Caco-2 (cell line): Measurements from ENCODE around the gene PTK6. TPM values are rescaled to one million over a fixed set of nuclear protein-coding genes. Genes with fewer than 3 reads are reported as not detected.

ENCODE experiments used
- BruUV-seq: library from RNA; stranded (reverse); fragments of 400-500 nt; replicated peaks from 2 replicates; lab custom pipeline; 2021; lab: Mats Ljungman, UMichigan
- CTCF ChIA-PET: fragments of 300-600 bp; sonication (Branson Sonifier 250); formaldehyde crosslinking; loops from one replicate; lab custom pipeline; 2022; ENCODE audit warnings: antibody characterized with exemption; lab: Charles Lee
- POLR2A ChIA-PET: fragments of 300-600 bp; sonication (Branson Sonifier 250); formaldehyde crosslinking; loops from one replicate; lab custom pipeline; 2022; ENCODE audit warnings: antibody characterized with exemption; lab: Charles Lee
- DNase-seq, 2 experiments: peaks; one replicate each; pipeline versions ENCODE4 v3.0.0 to v3.0.0-alpha.2; 2020 to 2022
- H3K27me3 ChIP-seq: replicated peaks from 2 replicates; pipeline ENCODE4 v1.6.0; 2011; ENCODE audit warnings: low read length; ENCODE audit not compliant: control insufficient read depth, insufficient read depth
- H3K36me3 ChIP-seq: 2 replicates; pipeline ENCODE4 v1.5.1; 2011; ENCODE audit warnings: low read length; ENCODE audit not compliant: control insufficient read depth, insufficient read depth
- H3K4me1 ChIP-seq: fragments of 250-450 bp; sonication (Bioruptor Pico); 2 replicates; pipeline ENCODE4 v1.5.1; 2020; ENCODE audit warnings: mild to moderate bottlenecking
- H3K4me3 ChIP-seq: 2 replicates; pipeline ENCODE4 v1.5.1; 2011; ENCODE audit warnings: low read depth, mild to moderate bottlenecking, control low read depth, low read length
- H3K9me3 ChIP-seq: fragments of 250-450 bp; sonication (Bioruptor Pico); 2 replicates; pipeline ENCODE4 v1.5.1; 2020; ENCODE audit warnings: mild to moderate bottlenecking, moderate library complexity
- H3K27ac Mint-ChIP-seq: one replicate; pipeline ENCODE4 v1.8.0; 2022; ENCODE audit warnings: mixed read lengths; ENCODE audit not compliant: unreplicated experiment
- H3K27me3 Mint-ChIP-seq: one replicate; pipeline ENCODE4 v1.8.0; 2022; ENCODE audit warnings: mixed read lengths; ENCODE audit not compliant: insufficient read depth, unreplicated experiment
- H3K36me3 Mint-ChIP-seq: one replicate; pipeline ENCODE4 v1.8.0; 2022; ENCODE audit warnings: mild to moderate bottlenecking, mixed read lengths; ENCODE audit not compliant: insufficient read depth, unreplicated experiment
- H3K4me1 Mint-ChIP-seq: one replicate; pipeline ENCODE4 v1.8.0; 2022; ENCODE audit warnings: low read depth, mixed read lengths; ENCODE audit not compliant: unreplicated experiment
- H3K4me3 Mint-ChIP-seq: one replicate; pipeline ENCODE4 v1.8.0; 2022; ENCODE audit warnings: mild to moderate bottlenecking, moderate library complexity, mixed read lengths; ENCODE audit not compliant: unreplicated experiment
- H3K9me3 Mint-ChIP-seq: one replicate; pipeline ENCODE4 v1.8.0; 2022; ENCODE audit warnings: mixed read lengths; ENCODE audit not compliant: unreplicated experiment
- CTCF ChIP-seq, 2 experiments: fragments of 200-600 bp in 1 of 2; IDR thresholded peaks; 1 replicate in 1 of 2; 2 replicates in 1 of 2; pipeline versions ENCODE4 v1.5.1 to v1.8.0; 2011 to 2022; ENCODE audit warnings: antibody characterized with exemption in 1 of 2, control low read depth in 1 of 2, inconsistent platforms in 1 of 2, low read depth in 1 of 2, low read length in 1 of 2, mild to moderate bottlenecking in 1 of 2, moderate library complexity in 1 of 2; ENCODE audit not compliant: insufficient read depth in 1 of 2, severe bottlenecking in 1 of 2, unreplicated experiment in 1 of 2
- intact Hi-C: fragments of 100-400 bp; cut with micrococcal nuclease; formaldehyde crosslinking; loops from one replicate; pipeline ENCODE4 v1.10.0; 2022; ENCODE audit not compliant: unreplicated experiment
- total RNA-seq: library from RNA; stranded (reverse); gene quantifications from 2 replicates; pipeline ENCODE4 v1.2.3, GENCODE V29; 2022

PTK6 gene
- total RNA-seq, 1 experiment from 2014 or later: 0.64 TPM

- Histone ChIP-seq H3K27me3 (no peaks in the 10 kb centered on the region), H3K9me3 (no peaks in the 10 kb centered on the region), H3K4me1 (peaks cover 15% of the 10 kb centered on the region), H3K36me3 (no peaks in the 10 kb centered on the region), H3K4me3 (peak within 1 kb of the TSS; percentile 91)
- BruUV-seq: no TSS peak
- Mint-ChIP-seq H3K9me3 (no peaks in the 10 kb centered on the region), H3K36me3 (peaks cover 7% of the 10 kb centered on the region), H3K27me3 (peaks cover 3% of the 10 kb centered on the region), H3K4me3 (peak within 1 kb of the TSS; percentile 76), H3K27ac (peak within 1 kb of the TSS; percentile 83), H3K4me1 (no peaks in the 10 kb centered on the region)
- ChIA-PET CTCF (interaction anchor here (0.6 to 2.7 kb wide), 11 partner anchors 7 to 505 kb away, joined by 3 to 34 read pairs (median 4); partner anchors contain the start of genes GMEB2, OPRL1, PTK6 and RGS19), POLR2A (interaction anchor here (0.6 to 1.5 kb wide), 20 partner anchors 18 to 509 kb away, joined by 3 to 11 read pairs (median 5); partner anchors contain the start of genes ARFRP1, GMEB2, PPDPF and RTEL1)
- intact Hi-C loops: loop anchor here (5.0 kb wide), 1 partner anchor 37 kb away; the partner anchor contains the start of gene PTK6
- DNase-seq: peak; percentile 82 to 85
- no peak for TF ChIP-seq CTCF (IDR thresholded peaks at IDR 0.05; ENCODE audit: insufficient read depth in 1 of 2, low read depth in 1 of 2, low read length in 1 of 2, severe bottlenecking in 1 of 2, unreplicated experiment in 1 of 2)
Measured at GRCh38 chr20:63574156-63574828, 37.1 kb upstream of the PTK6 start, which contains the start of gene HELZ2. Gene HELZ2 (minus strand): TSS chr20:63574239. CDS start chr20:63572385, 1,854 bp downstream.

- no peaks in the 10 kb centered on the region for H3K27me3 Mint-ChIP-seq
- no peaks in the 10 kb centered on the region for H3K36me3 ChIP-seq
- peak in 1 of 2 experiments; percentile 52 for DNase-seq
- H3K4me3 Mint-ChIP-seq: peak overlapping the region; percentile 76
- H3K9me3 ChIP-seq: no peaks in the 10 kb centered on the region
- peaks cover 12% of the 10 kb centered on the region for H3K36me3 Mint-ChIP-seq
- ChIA-PET CTCF (interaction anchor here (0.6 to 2.7 kb wide), 8 partner anchors 8 to 506 kb away, joined by 3 to 34 read pairs (median 6); partner anchors contain the start of genes GMEB2, OPRL1, PTK6 and RGS19), POLR2A (interaction anchor here (0.6 to 1.5 kb wide), 12 partner anchors 19 to 292 kb away, joined by 3 to 11 read pairs (median 6); partner anchors contain the start of genes GMEB2 and PPDPF)
- intact Hi-C loops: loop anchor here (5.0 kb wide), 1 partner anchor 36 kb away; the partner anchor contains the start of gene PTK6
- no peaks in the 10 kb centered on the region for H3K27me3 ChIP-seq
- no peak for TF ChIP-seq CTCF (IDR thresholded peaks at IDR 0.05; ENCODE audit: insufficient read depth in 1 of 2, low read depth in 1 of 2, low read length in 1 of 2, severe bottlenecking in 1 of 2, unreplicated experiment in 1 of 2)
- H3K4me1 Mint-ChIP-seq: no peaks in the 10 kb centered on the region
- no peaks in the 10 kb centered on the region for H3K9me3 Mint-ChIP-seq
- H3K4me1 ChIP-seq: peaks cover 15% of the 10 kb centered on the region
- H3K27ac Mint-ChIP-seq: peak overlapping the region; percentile 83
- peak overlapping the region; percentile 91 for H3K4me3 ChIP-seq
- BruUV-seq: TSS peak; percentile 48
Measured at GRCh38 chr20:63573647-63574131, 36.5 kb upstream of the PTK6 start.
